Activated CD8-positive, alpha-beta T cell treated with anti-CD3 and anti-CD28 coated beads for 36 hours (primary cell): ENCODE data around the gene APOC3. TPM values are rescaled to one million over a fixed set of nuclear protein-coding genes. Genes with fewer than 3 reads are reported as not detected.

ENCODE experiments used
- ATAC-seq: fragments of 200-7000 bp; cut with Tn5 transposase; one replicate; pipeline ENCODE4 v1.10.0; 2021; ENCODE audit warnings: mild to moderate bottlenecking, moderate library complexity
- CTCF ChIA-PET: fragments of 350-600 bp; sonication (Branson Sonifier 250); formaldehyde crosslinking; loops from one replicate; lab custom pipeline; 2021; ENCODE audit warnings: antibody characterized with exemption; lab: Charles Lee
- POLR2A ChIA-PET: fragments of 350-600 bp; sonication (Branson Sonifier 250); formaldehyde crosslinking; loops from one replicate; lab custom pipeline; 2021; ENCODE audit warnings: antibody characterized with exemption; lab: Charles Lee
- DNase-seq: peaks from one replicate; pipeline ENCODE4 v3.0.0-alpha.2; 2020
- H3K27ac Mint-ChIP-seq: one replicate; pipeline ENCODE4 v1.8.0; 2021; ENCODE audit warnings: mild to moderate bottlenecking, mixed read lengths
- H3K27me3 Mint-ChIP-seq: one replicate; pipeline ENCODE4 v1.8.0; 2021; ENCODE audit warnings: mixed read lengths
- H3K36me3 Mint-ChIP-seq: one replicate; pipeline ENCODE4 v1.8.0; 2021; ENCODE audit warnings: low read depth, mixed read lengths
- H3K4me1 Mint-ChIP-seq: one replicate; pipeline ENCODE4 v1.8.0; 2021; ENCODE audit warnings: low read depth, mixed read lengths
- H3K4me3 Mint-ChIP-seq: one replicate; pipeline ENCODE4 v1.8.0; 2021; ENCODE audit warnings: mild to moderate bottlenecking, moderate library complexity, mixed read lengths
- H3K9me3 Mint-ChIP-seq: one replicate; pipeline ENCODE4 v1.8.0; 2021; ENCODE audit warnings: mixed read lengths
- intact Hi-C: fragments of 100-400 bp; cut with micrococcal nuclease; formaldehyde crosslinking; loops from one replicate; pipeline ENCODE4 v1.10.0; 2022
- total RNA-seq, 2 experiments: library from RNA; stranded (reverse); gene quantifications; one replicate each; pipeline ENCODE4 v1.2.3, GENCODE V29; 2021
- TF ChIP-seq, protein P1 (sequence below): fragments of 200-600 bp; IDR thresholded peaks from one replicate; pipeline ENCODE4 v1.8.0; 2022; ENCODE audit warnings: antibody characterized with exemption, mild to moderate bottlenecking

APOC3 gene
- total RNA-seq, 2 experiments from 2014 or later, result not detected

DNA sequence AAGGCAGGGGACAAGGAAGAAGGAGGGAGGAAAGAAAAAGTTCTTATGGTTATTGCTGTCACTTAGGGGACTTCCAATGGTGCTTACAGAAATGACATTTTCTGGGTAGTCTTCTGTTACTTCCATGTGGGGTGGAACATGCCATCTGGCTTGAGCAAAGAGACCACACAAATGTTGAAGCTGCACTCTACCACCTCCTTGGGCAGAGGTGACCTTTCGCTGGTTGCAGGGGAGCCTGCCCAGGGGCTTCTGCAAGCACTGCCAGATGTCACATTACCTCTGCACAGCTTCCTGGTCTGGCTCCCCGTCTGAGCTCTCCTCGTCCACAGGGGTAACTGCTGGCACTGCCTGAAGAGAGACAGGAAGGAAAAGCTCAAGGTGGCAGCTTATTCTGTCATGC is 40.3 kb downstream of the APOC3 start:
- no peak for DNase-seq
- ATAC-seq, result peak; percentile 24
- CTCF ChIA-PET, result interaction anchor here (0.9 to 1.6 kb wide), 3 partner anchors 77 to 236 kb away, joined by 3 to 6 read pairs (median 4); no protein-coding TSS in a partner anchor
- Mint-ChIP-seq H3K36me3 (peaks cover 31% of the 10 kb centered on the region), H3K4me1 (peaks cover 9% of the 10 kb centered on the region), H3K4me3 (no peak overlapping the region), H3K27ac (peak overlapping the region; percentile 26), H3K27me3 (no peaks in the 10 kb centered on the region), H3K9me3 (no peaks in the 10 kb centered on the region)
- intact Hi-C loops, result no loop called here
- POLR2A ChIA-PET, result interaction anchor here (0.6 kb wide), 1 partner anchor 218 kb away, joined by 3 read pairs; no protein-coding TSS in a partner anchor
- TF ChIP-seq, protein P1, sequence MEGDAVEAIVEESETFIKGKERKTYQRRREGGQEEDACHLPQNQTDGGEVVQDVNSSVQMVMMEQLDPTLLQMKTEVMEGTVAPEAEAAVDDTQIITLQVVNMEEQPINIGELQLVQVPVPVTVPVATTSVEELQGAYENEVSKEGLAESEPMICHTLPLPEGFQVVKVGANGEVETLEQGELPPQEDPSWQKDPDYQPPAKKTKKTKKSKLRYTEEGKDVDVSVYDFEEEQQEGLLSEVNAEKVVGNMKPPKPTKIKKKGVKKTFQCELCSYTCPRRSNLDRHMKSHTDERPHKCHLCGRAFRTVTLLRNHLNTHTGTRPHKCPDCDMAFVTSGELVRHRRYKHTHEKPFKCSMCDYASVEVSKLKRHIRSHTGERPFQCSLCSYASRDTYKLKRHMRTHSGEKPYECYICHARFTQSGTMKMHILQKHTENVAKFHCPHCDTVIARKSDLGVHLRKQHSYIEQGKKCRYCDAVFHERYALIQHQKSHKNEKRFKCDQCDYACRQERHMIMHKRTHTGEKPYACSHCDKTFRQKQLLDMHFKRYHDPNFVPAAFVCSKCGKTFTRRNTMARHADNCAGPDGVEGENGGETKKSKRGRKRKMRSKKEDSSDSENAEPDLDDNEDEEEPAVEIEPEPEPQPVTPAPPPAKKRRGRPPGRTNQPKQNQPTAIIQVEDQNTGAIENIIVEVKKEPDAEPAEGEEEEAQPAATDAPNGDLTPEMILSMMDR, result no peak

DNA sequence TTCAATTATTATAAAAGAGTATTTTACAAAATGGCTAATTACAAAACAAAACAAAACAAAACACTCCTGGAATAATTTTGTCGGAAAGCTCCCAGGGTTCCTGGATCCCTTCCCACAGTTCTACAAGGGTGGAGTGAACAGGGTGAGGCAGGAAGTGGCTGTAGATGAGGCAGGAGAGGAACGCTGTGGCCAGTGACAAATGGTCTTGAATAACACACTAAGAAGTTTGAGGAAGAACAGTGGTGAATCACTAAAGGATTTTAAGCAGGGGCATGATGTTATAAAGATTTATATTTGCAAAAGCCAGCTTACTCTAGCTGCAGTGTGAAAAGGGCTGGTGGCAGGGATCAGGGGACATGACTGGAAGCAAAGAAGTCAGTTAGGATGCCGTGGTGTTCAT is 41.5 kb downstream of the APOC3 start:
- Mint-ChIP-seq H3K4me1 (peaks cover 9% of the 10 kb centered on the region), H3K36me3 (peaks cover 29% of the 10 kb centered on the region), H3K27ac (no peak overlapping the region), H3K9me3 (no peaks in the 10 kb centered on the region), H3K4me3 (no peak overlapping the region), H3K27me3 (no peaks in the 10 kb centered on the region)
- ChIA-PET CTCF (interaction anchor here (0.9 to 1.6 kb wide), 2 partner anchors 78 to 139 kb away, joined by 3 read pairs; no protein-coding TSS in a partner anchor), POLR2A (no interaction called here)
- DNase-seq, result no peak
- TF ChIP-seq, protein P1, result no peak
- no peak for ATAC-seq
- intact Hi-C loops, result no loop called here

DNA sequence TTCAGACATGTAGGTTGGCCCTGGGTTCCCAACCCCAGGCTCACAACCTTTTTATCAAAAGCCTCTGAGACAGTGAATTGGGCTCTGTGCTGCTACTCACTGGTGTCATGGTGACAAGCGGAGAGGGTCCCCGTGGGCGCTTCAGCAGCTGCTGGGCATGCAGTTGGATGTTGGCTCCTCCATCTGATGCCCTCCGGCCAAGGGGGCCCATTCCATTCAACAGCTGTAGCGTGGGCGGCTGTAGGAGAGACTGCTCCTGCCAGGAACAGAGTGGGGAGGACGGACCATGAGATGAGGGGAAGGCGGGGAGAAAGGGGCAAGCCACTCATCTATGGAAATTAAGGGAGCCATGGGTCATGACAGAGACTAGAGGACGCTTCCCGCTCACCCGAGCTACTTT is 43.7 kb downstream of the APOC3 start:
- DNase-seq (no peak), ATAC-seq (no peak)
- Mint-ChIP-seq H3K9me3 (no peaks in the 10 kb centered on the region), H3K27ac (no peak overlapping the region), H3K4me3 (no peak overlapping the region), H3K27me3 (no peaks in the 10 kb centered on the region), H3K36me3 (peaks cover 26% of the 10 kb centered on the region), H3K4me1 (peaks cover 9% of the 10 kb centered on the region)
- CTCF ChIA-PET, result interaction anchor here (0.7 to 2.0 kb wide), 2 partner anchors 80 to 233 kb away, joined by 3 to 8 read pairs; no protein-coding TSS in a partner anchor
- intact Hi-C loops, result no loop called here
- POLR2A ChIA-PET, result interaction anchor here (0.9 kb wide), 1 partner anchor 15 kb away, joined by 3 read pairs; no protein-coding TSS in a partner anchor
- TF ChIP-seq, protein P1, result no peak

DNA sequence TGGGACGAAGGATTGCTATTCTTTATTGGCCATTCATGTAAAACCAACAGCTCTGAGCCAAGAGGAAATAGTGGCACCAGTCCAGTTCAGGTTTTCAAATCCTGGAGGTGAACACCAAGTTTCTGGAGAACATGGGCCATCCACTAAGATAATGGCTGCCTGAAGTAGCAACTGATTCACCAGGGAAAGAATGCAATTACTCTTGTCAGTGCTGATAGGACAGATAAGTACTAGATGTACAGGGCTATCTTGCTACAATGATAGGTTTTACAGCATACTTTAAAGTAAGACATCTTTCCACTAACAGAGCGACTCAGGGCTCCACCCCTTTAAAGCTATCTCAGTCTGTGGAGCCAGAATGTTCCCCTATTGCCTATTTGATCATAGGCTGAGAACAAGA is 44.5 kb downstream of the APOC3 start:
- ATAC-seq (no peak), DNase-seq (no peak)
- TF ChIP-seq, protein P1, result no peak
- intact Hi-C loops, result no loop called here
- peaks cover 26% of the 10 kb centered on the region for H3K36me3 Mint-ChIP-seq
- H3K27me3 Mint-ChIP-seq, result no peaks in the 10 kb centered on the region
- CTCF ChIA-PET, result interaction anchor here (0.7 to 2.0 kb wide), 2 partner anchors 81 to 232 kb away, joined by 3 to 8 read pairs; no protein-coding TSS in a partner anchor
- no peak overlapping the region for H3K4me3 Mint-ChIP-seq
- H3K4me1 Mint-ChIP-seq, result peaks cover 9% of the 10 kb centered on the region
- no peaks in the 10 kb centered on the region for H3K9me3 Mint-ChIP-seq
- POLR2A ChIA-PET, result no interaction called here
- no peak overlapping the region for H3K27ac Mint-ChIP-seq

DNA sequence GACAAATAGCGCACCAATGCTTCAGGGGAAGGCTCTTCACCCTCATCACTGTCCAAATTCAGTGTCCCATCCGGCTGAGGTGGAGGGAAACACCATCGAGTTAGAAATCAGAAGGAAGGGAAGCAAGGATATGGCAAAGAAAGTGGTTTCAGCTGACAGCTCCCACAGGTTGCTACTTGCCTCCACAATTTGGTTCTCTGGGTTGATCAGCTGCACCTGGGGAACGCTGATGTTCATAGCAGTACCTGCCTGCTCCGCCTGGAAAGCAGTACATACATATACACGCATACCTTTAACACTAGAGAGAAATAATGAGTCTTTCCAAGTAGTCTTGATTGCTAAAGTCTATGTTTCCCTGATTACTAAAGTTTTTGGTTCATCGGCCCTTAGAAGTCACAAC is 45.5 kb downstream of the APOC3 start:
- peaks cover 5% of the 10 kb centered on the region for H3K4me1 Mint-ChIP-seq
- ChIA-PET POLR2A (no interaction called here), CTCF (interaction anchor here (2.0 kb wide), 1 partner anchor 84 kb away, joined by 5 read pairs; the partner anchor contains the start of gene APOA5)
- H3K4me3 Mint-ChIP-seq, result no peak overlapping the region
- DNase-seq (no peak), ATAC-seq (no peak)
- no peaks in the 10 kb centered on the region for H3K9me3 Mint-ChIP-seq
- intact Hi-C loops, result no loop called here
- TF ChIP-seq, protein P1, result no peak
- H3K27ac Mint-ChIP-seq, result no peak overlapping the region
- peaks cover 19% of the 10 kb centered on the region for H3K36me3 Mint-ChIP-seq
- no peaks in the 10 kb centered on the region for H3K27me3 Mint-ChIP-seq
